Tibial artery (tissue), 4 donors: ENCODE data around the gene GGACT.

ENCODE experiments used
- DNase-seq, 2 donors: peaks; one replicate each; pipeline ENCODE4 v3.0.0-alpha.2; 2019
- H3K27ac ChIP-seq, 2 donors: fragments of 200-600 bp; sonication (generic) in 1 of 2; 1 replicate in 1 of 2; 2 replicates in 1 of 2; pipeline ENCODE4 v1.5.1; 2018 to 2019; ENCODE audit warnings: mild to moderate bottlenecking in 1 of 2
- H3K27me3 ChIP-seq, 2 donors: fragments of 200-600 bp; sonication (generic) in 1 of 2; one replicate each; pipeline versions ENCODE4 v1.5.1 to v1.6.0; 2016 to 2019
- H3K36me3 ChIP-seq, 3 donors: fragments of 200-600 bp; sonication (generic) in 2 of 3; one replicate each; pipeline ENCODE4 v1.5.1; 2016 to 2019; ENCODE audit warnings: mild to moderate bottlenecking in 2 of 3
- H3K4me1 ChIP-seq, 4 donors: fragments of 200-600 bp; sonication (generic) in 2 of 4; 1 replicate in 3 of 4; 2 replicates in 1 of 4; pipeline ENCODE4 v1.5.1; 2016 to 2019
- H3K4me3 ChIP-seq, 2 donors: fragments of 200-600 bp; sonication (generic) in 1 of 2; 1 replicate in 1 of 2; 2 replicates in 1 of 2; pipeline ENCODE4 v1.5.1; 2018 to 2019; ENCODE audit warnings: mild to moderate bottlenecking in 2 of 2
- H3K9me3 ChIP-seq, 3 donors: fragments of 200-600 bp; sonication (generic) in 1 of 3; one replicate each; pipeline ENCODE4 v1.5.1; 2016 to 2019
- intact Hi-C: fragments of 100-400 bp; cut with DNase I; formaldehyde crosslinking; loops from one replicate; pipeline ENCODE4 v1.15.0; 2023; ENCODE audit warnings: low total_unique reads
- TF ChIP-seq, protein P1 (sequence below), 2 experiments: fragments of 200-600 bp in 1 of 2; fragments of 450-650 bp in 1 of 2; IDR thresholded peaks; one replicate each; pipeline ENCODE4 v1.5.1; 2017 to 2019; ENCODE audit warnings: antibody characterized with exemption in 2 of 2, mild to moderate bottlenecking in 1 of 2, moderate library complexity in 1 of 2

GGACT gene

DNA sequence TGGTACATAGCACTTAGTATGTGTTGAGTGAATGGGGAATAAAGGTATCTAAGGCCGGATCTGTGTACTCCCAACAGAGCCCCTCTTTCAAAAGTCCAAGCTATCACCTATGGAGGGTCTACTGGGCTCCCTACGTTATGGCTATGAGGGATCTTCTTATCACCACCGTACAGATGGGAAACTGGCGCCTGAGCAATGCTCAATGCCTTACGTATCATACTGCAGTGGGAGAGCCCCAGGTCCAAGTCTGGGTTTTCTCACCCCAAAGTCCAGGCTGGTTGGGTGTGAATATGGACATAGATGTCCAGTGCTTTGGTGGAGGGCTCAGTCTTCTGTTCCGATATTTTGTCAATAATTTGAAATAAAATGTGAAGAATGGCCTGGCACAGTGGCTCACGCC, 13.1 kb upstream of the GGACT start:
- TF ChIP-seq, protein P1, sequence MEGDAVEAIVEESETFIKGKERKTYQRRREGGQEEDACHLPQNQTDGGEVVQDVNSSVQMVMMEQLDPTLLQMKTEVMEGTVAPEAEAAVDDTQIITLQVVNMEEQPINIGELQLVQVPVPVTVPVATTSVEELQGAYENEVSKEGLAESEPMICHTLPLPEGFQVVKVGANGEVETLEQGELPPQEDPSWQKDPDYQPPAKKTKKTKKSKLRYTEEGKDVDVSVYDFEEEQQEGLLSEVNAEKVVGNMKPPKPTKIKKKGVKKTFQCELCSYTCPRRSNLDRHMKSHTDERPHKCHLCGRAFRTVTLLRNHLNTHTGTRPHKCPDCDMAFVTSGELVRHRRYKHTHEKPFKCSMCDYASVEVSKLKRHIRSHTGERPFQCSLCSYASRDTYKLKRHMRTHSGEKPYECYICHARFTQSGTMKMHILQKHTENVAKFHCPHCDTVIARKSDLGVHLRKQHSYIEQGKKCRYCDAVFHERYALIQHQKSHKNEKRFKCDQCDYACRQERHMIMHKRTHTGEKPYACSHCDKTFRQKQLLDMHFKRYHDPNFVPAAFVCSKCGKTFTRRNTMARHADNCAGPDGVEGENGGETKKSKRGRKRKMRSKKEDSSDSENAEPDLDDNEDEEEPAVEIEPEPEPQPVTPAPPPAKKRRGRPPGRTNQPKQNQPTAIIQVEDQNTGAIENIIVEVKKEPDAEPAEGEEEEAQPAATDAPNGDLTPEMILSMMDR (IDR thresholded peaks at IDR 0.05) = no peak

DNA sequence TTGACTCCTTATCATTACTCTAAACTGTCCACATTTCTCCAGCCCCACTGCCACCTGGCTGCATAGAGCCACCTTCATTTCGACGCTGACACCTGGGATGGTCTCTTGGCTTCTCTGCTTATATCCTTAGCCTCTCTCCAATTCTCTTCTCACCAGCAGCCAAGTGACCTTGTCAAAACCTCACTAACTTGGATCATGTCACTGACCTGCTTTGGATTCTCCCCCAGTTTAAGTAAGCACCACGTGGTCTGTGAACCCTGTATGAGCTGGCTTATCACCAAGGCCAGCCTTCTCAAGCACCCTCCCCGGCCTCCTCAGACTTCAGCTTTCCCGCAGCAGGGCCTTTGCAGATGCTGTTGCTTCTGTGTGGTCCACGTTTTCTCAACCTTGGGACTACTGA, 12.3 kb upstream of the GGACT start:
- DNase-seq = no peak
- Histone ChIP-seq H3K4me3 (no peak overlapping the region), H3K36me3 (no peaks in the 10 kb centered on the region), H3K9me3 (no peaks in the 10 kb centered on the region), H3K27ac (no peak overlapping the region), H3K27me3 (no peaks in the 10 kb centered on the region), H3K4me1 (no peaks in the 10 kb centered on the region)
- intact Hi-C loops = no loop called here
- TF ChIP-seq, protein P1 (IDR thresholded peaks at IDR 0.05) = no peak

More for the DNA sequence above, 13.1 kb upstream of the GGACT start:
- Histone ChIP-seq H3K4me1 (no peaks in the 10 kb centered on the region), H3K27ac (no peak overlapping the region), H3K4me3 (no peak overlapping the region), H3K27me3 (no peaks in the 10 kb centered on the region), H3K36me3 (peaks cover 0 to 5% (median 0%) of the 10 kb centered on the region in 3 donors), H3K9me3 (no peaks in the 10 kb centered on the region)
- intact Hi-C loops = no loop called here
- DNase-seq = no peak

- DNase-seq = no peak
- no peaks in the 10 kb centered on the region for H3K27me3 ChIP-seq
- H3K36me3 ChIP-seq = no peaks in the 10 kb centered on the region
- H3K4me3 ChIP-seq = no peak overlapping the region
- no peaks in the 10 kb centered on the region for H3K9me3 ChIP-seq
- intact Hi-C loops = no loop called here
- no peaks in the 10 kb centered on the region for H3K4me1 ChIP-seq
- H3K27ac ChIP-seq = no peak overlapping the region
- TF ChIP-seq, protein P1 (IDR thresholded peaks at IDR 0.05) = no peak
Observed at GRCh38 chr13:100600461-100600860, 11.9 kb upstream of the GGACT start.

- H3K4me1 ChIP-seq = no peaks in the 10 kb centered on the region
- no peaks in the 10 kb centered on the region for H3K9me3 ChIP-seq
- no peaks in the 10 kb centered on the region for H3K36me3 ChIP-seq
- TF ChIP-seq, protein P1 (IDR thresholded peaks at IDR 0.05) = no peak
- H3K27me3 ChIP-seq = no peaks in the 10 kb centered on the region
- no peak overlapping the region for H3K4me3 ChIP-seq
- H3K27ac ChIP-seq = no peak overlapping the region
- DNase-seq = no peak
- intact Hi-C loops = no loop called here
Observed at GRCh38 chr13:100597253-100597652, 8.7 kb upstream of the GGACT start.

- Histone ChIP-seq H3K9me3 (no peaks in the 10 kb centered on the region), H3K36me3 (no peaks in the 10 kb centered on the region), H3K4me1 (no peaks in the 10 kb centered on the region), H3K27ac (no peak overlapping the region), H3K4me3 (no peak overlapping the region), H3K27me3 (no peaks in the 10 kb centered on the region)
- intact Hi-C loops = no loop called here
- TF ChIP-seq, protein P1 (IDR thresholded peaks at IDR 0.05) = no peak
- no peak for DNase-seq
Observed at GRCh38 chr13:100596516-100596915, 7.9 kb upstream of the GGACT start.

GRCh38 chr13:100594731-100595130, 6.1 kb upstream of the GGACT start:
- Histone ChIP-seq H3K27me3 (no peaks in the 10 kb centered on the region), H3K4me3 (no peak overlapping the region), H3K4me1 (no peaks in the 10 kb centered on the region), H3K27ac (no peak overlapping the region), H3K9me3 (no peaks in the 10 kb centered on the region), H3K36me3 (no peaks in the 10 kb centered on the region)
- intact Hi-C loops = no loop called here
- no peak for DNase-seq
- TF ChIP-seq, protein P1 (IDR thresholded peaks at IDR 0.05) = no peak
